GM19238 (cell line): ENCODE measurements around the gene PEPD.

Experiments used
- DNase-seq: peaks from one replicate; pipeline ENCODE4 v3.0.0; 2011; ENCODE audit warnings: low spot score; ENCODE audit not compliant: insufficient read length

PEPD gene

GRCh38 chr19:33473653-33474305 is 47.8 kb downstream of the PEPD start:
- no peak for DNase-seq

GRCh38 chr19:33472691-33473652 is 48.6 kb downstream of the PEPD start:
- no peak for DNase-seq

- DNase-seq, result no peak
These were observed 49.4 kb downstream of the PEPD start for GRCh38 chr19:33472226-33472625.

GRCh38 chr19:33471111-33471996 is 50.2 kb downstream of the PEPD start:
- DNase-seq, result no peak

- DNase-seq, result no peak
These were observed 50.9 kb downstream of the PEPD start for GRCh38 chr19:33470686-33471085.

GRCh38 chr19:33470040-33470330 is 51.6 kb downstream of the PEPD start:
- DNase-seq, result no peak

GRCh38 chr19:33469171-33470039 is 52.2 kb downstream of the PEPD start:
- DNase-seq, result no peak

GRCh38 chr19:33468361-33469170 is 53.0 kb downstream of the PEPD start:
- DNase-seq, result no peak

GRCh38 chr19:33467851-33468250 is 53.7 kb downstream of the PEPD start:
- DNase-seq, result no peak

- no peak for DNase-seq
These were observed 55.8 kb downstream of the PEPD start for GRCh38 chr19:33465834-33466233.

GRCh38 chr19:33465371-33465770 is 56.2 kb downstream of the PEPD start:
- DNase-seq, result no peak

- no peak for DNase-seq
These were observed 56.9 kb downstream of the PEPD start for GRCh38 chr19:33464733-33465115.

GRCh38 chr19:33464010-33464732 is 57.4 kb downstream of the PEPD start:
- DNase-seq, result no peak

GRCh38 chr19:33463199-33463598 is 58.4 kb downstream of the PEPD start:
- DNase-seq, result no peak

GRCh38 chr19:33462112-33462791 is 59.3 kb downstream of the PEPD start:
- DNase-seq, result no peak

- DNase-seq, result no peak
These were observed 60.1 kb downstream of the PEPD start for GRCh38 chr19:33461256-33462111.

- DNase-seq, result no peak
These were observed 61.2 kb downstream of the PEPD start for GRCh38 chr19:33460221-33460908.
